ENCODE measurements around the gene LIPT1. TPM values are rescaled to one million over a fixed set of nuclear protein-coding genes. Genes with fewer than 3 reads are reported as not detected.

LIPT1 gene
- total RNA-seq, 4 donors from 2014 or later: 3.6 to 10.9 (median 5.8) TPM

DNA sequence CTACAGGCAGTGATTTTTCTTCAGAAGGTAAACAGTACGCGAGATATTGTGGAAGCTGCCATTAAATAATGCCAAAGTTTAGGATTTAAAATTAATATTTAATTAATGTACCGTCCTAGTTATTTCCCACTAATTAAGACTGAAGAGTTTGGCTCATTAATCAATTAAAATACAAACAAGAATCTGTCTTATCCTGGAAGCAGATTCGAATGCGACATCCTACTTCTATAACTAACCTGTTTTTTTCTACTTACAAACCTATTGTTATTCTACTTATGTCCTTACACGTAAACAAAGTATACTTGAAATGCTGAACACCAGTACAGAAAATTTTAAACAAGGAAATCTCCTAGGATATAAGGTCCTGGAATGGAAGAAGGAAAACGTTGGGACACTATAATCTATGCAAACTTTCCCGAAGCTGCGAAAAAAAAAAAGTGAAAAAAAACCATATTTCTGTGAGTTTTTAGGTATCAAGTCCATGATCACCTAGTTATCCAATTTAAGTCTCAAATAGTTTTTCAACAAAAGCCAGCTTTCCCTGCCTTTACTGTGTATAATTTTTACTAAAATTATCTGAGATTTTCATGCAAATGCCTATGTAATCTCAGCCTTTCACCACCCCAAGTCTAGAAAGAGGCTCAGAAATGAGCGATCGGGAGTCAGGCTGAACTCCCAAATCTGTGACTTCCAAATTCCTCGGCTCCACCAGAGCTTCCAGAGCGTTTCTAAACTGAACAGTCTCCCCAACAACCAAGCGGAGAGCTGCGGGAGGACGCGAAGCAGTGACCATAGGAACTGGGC is 14.5 kb upstream of the LIPT1 start:
- TF ChIP-seq, protein P1, sequence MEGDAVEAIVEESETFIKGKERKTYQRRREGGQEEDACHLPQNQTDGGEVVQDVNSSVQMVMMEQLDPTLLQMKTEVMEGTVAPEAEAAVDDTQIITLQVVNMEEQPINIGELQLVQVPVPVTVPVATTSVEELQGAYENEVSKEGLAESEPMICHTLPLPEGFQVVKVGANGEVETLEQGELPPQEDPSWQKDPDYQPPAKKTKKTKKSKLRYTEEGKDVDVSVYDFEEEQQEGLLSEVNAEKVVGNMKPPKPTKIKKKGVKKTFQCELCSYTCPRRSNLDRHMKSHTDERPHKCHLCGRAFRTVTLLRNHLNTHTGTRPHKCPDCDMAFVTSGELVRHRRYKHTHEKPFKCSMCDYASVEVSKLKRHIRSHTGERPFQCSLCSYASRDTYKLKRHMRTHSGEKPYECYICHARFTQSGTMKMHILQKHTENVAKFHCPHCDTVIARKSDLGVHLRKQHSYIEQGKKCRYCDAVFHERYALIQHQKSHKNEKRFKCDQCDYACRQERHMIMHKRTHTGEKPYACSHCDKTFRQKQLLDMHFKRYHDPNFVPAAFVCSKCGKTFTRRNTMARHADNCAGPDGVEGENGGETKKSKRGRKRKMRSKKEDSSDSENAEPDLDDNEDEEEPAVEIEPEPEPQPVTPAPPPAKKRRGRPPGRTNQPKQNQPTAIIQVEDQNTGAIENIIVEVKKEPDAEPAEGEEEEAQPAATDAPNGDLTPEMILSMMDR (IDR thresholded peaks at IDR 0.05; ENCODE audit: low read depth): no peak

DNA sequence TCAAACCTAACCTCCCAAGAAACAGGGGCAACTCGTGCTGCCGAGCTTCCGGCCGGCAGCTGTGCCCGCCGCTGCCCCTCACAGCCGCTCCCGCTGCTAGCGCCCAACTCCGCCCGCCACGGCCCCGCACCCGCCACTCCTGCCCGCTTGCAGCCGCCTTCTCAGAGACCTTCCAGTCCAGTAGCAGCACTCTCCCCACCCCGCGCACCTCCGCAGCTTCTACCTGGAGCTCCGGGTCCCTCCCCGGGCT is 14.0 kb upstream of the LIPT1 start:
- TF ChIP-seq, protein P1 (IDR thresholded peaks at IDR 0.05; ENCODE audit: low read depth): no peak

DNA sequence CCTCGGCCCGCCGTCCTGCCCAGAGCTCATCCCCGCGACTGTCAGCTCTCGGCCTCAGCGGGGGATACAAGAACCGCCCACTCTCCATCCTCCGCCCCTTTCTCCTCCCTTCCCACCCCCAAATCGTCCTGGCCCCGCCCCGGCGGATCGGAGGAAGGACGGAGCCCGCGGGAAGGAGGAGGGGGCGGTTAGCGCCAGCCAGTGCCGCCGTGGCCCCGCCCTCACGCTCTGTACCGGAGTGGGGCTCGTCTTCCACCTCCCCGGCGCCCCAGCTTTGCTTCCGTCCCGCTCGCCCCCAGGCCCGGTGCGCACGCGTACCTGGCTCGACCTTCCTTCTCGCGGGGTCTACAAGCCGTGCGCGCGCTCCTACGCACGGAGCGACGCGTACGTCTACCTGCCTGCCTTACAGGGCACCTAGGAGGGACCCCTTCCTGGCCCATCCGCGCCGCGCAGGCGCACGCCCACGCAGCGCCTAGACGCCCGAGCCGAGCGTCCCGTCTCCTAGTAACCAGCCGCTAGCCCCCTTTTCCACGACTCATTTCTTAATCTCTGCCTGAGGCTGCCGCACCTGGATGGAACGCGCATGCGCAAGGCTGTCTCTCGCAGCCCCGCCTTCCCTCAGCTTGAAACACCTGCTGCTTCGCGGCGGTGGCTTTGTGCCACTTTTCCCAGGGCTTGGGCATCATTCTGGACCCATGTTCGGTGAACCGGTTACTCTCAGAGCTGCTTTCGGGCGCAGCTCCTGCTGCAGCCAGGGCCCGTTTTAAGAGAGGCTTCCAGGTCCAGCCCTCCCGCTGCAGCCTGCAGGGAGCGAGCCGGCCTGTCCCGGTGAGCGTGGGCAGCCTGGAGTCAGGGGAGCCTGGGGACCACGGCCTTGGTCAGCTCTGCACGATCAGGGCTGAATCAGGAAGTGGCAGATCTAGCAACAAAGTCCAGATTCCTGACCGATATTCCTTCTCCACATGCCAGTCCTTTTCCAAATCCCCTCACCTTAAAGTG is 13.4 kb upstream of the LIPT1 start, which contains the start of gene C2orf15:
Gene C2orf15, plus strand, starts transcription at position 598 of the 999 bp plus-strand sequence. CDS start 8,852 bp downstream, outside the sequence.
- TF ChIP-seq, protein P1 (IDR thresholded peaks at IDR 0.05; ENCODE audit: low read depth): no peak

DNA sequence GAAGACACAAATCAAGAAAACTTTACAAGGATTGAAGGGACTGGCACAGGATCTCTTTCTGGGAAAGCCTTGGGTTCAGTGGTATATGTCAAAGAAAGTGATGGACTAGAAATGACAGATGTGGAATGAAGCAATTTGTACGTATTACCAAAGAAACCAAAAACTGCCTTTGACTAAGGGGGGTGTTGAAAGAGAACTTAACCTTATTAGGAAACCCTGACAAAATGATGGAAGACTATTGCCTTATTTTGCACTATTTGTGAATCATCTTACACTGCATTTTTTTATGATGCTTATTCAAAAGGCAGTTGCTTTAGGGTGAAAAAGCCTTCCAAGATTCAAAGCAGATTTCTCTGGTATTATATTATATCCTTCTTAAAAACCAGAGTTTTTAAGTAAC is 4.1 kb upstream of the LIPT1 start:
- TF ChIP-seq, protein P1 (IDR thresholded peaks at IDR 0.05; ENCODE audit: low read depth): no peak

DNA sequence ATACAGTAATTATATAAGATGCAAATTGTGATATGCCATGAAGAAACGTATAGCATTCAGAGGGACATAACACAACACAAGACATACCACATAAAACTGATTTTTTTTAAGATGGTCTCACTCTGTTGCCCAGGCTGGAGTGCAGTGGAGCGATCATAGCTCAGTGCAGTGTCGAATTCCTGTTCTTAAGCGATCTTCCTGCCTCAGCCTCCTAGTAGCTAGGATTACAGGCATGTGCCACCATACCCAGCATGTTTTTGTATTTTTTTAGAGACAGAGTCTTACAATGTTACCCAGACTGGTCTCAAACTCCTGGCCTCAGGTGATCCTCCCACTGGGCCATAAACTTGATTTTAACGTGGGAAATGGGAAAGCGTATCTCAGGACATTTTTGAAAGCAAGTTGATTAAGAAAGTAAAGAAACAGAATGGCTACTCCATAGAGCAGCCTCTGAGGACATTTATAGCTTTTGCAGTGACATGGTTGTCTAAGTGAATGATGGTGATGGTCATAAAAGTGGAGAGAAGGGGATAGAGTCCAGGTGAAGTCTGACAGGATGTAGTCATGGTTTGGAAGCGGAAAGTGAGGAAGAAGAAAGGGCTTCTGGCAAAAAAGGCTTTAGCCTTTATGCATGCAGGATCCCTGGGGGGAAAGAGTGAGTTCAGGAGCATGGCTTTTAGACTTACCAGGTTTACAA is 2.4 kb upstream of the LIPT1 start:
- TF ChIP-seq, protein P1 (IDR thresholded peaks at IDR 0.05; ENCODE audit: low read depth): no peak

DNA sequence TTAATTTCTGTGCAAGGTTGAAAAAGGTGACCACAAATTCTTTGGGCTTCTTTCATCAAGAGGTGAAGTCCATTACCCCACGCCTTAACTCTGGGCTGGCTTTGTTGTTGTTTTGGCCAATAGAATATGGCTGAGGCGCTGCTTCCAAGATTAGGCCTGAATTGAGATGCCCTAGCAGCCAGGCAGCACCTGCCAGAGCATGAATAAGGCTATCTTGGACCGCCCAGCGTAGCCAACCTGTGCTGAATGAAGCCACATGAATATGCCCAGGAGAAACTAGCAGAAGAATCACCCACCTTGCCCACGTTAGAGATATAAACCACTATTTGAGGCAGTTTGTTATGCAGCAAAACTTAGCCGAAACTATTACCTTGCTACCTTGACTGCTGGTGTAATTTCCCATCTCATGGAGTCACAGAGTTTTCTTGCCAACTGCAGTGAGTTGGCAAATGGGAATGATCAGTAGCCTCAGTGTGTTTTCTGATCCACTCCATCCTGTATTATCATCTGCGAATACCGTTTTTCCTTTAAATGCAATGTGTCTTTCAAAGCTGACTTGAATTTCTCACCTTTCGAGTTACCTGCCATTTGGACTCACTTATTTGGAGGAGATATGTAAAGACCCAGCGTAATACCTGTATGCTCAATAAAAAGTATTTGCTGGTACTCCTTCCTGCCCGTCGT is 704 bp upstream of the LIPT1 start:
- TF ChIP-seq, protein P1 (IDR thresholded peaks at IDR 0.05; ENCODE audit: low read depth): no peak

All from subcutaneous adipose tissue (tissue), 4 donors.